GM19240 (cell line): ENCODE measurements around the gene MICAL3.
A peak's percentile ranks its signal among the peaks of the same experiment; 100 is the strongest.

Experiments used
- DNase-seq: peaks from one replicate; pipeline ENCODE4 v3.0.0; 2011; ENCODE audit warnings: low spot score; ENCODE audit not compliant: insufficient read length

The MICAL3 gene

GRCh38 chr22:17802411-17802810 lies 221.9 kb downstream of the MICAL3 start:
- DNase-seq: no peak

- DNase-seq: peak; percentile 69
Measured at GRCh38 chr22:17797721-17798559, 226.4 kb downstream of the MICAL3 start.

GRCh38 chr22:17796695-17797094 lies 227.7 kb downstream of the MICAL3 start:
- DNase-seq: no peak

- DNase-seq: no peak
Measured at GRCh38 chr22:17795661-17796548, 228.5 kb downstream of the MICAL3 start.

- no peak for DNase-seq
Measured at GRCh38 chr22:17794726-17795542, 229.4 kb downstream of the MICAL3 start.

- no peak for DNase-seq
Measured at GRCh38 chr22:17792854-17793434, 231.4 kb downstream of the MICAL3 start.

- no peak for DNase-seq
Measured at GRCh38 chr22:17792299-17792698, 232.1 kb downstream of the MICAL3 start.

- DNase-seq: no peak
Measured at GRCh38 chr22:17791196-17791595, 233.2 kb downstream of the MICAL3 start.

- no peak for DNase-seq
Measured at GRCh38 chr22:17789379-17790200, 234.8 kb downstream of the MICAL3 start.

GRCh38 chr22:17788528-17789378 lies 235.6 kb downstream of the MICAL3 start:
- DNase-seq: no peak

- DNase-seq: no peak
Measured at GRCh38 chr22:17787716-17788330, 236.5 kb downstream of the MICAL3 start.

GRCh38 chr22:17787241-17787640 lies 237.1 kb downstream of the MICAL3 start:
- no peak for DNase-seq

GRCh38 chr22:17786435-17787161 lies 237.8 kb downstream of the MICAL3 start:
- DNase-seq: no peak

- DNase-seq: no peak
Measured at GRCh38 chr22:17785185-17786184, 238.9 kb downstream of the MICAL3 start.

GRCh38 chr22:17784776-17785175 lies 239.6 kb downstream of the MICAL3 start:
- DNase-seq: no peak

- DNase-seq: no peak
Measured at GRCh38 chr22:17783773-17784480, 240.4 kb downstream of the MICAL3 start.
